ENCODE results near the gene ATP8A2. TPM values are rescaled to one million over a fixed set of nuclear protein-coding genes. Genes with fewer than 3 reads are reported as not detected.

ATP8A2 gene
- total and polyA plus RNA-seq, 9 of the 15 experiments (the other 6 are each of a cell fraction or from before 2014, with no cell fraction given) = under 0.01 to 0.33 (median 0.06) TPM; not detected in 4

GRCh38 chr13:25659091-25659795, 287.5 kb downstream of the ATP8A2 start:
- 1% methylated on average over 14 of the region's 14 CpGs for WGBS (ENCODE audit: insufficient coverage, low coverage, missing lambda C conversion rate)
- intact Hi-C loops (cut with micrococcal nuclease) = no loop called here
- no peak overlapping the region for H3K27ac ChIP-seq (ENCODE audit: extremely low read depth, low read depth, low read length)
- no peak for TF ChIP-seq RAD51 (IDR thresholded peaks at IDR 0.05; ENCODE audit: borderline replicate concordance, low read depth)
- no peak for DNase-seq (ENCODE audit: extremely low read depth in 1 of 4, low spot score in 3 of 4)
- no peak overlapping the region for H3K4me3 ChIP-seq
- no peaks in the 10 kb centered on the region for H3K9me3 ChIP-seq (replicated peaks; ENCODE audit: control insufficient read depth, insufficient read depth, low read depth, low read length)
- no peaks in the 10 kb centered on the region for H3K36me3 ChIP-seq (ENCODE audit: control insufficient read depth, insufficient read depth, low read length)
- in situ Hi-C loops (cut with MboI) = no loop called here
- POLR2A ChIA-PET = no interaction called here
- no TSS peak for BruUV-seq (replicated peaks)
- H3K79me2 ChIP-seq (ENCODE audit: control insufficient read depth, insufficient read depth, low read length) = no peaks in the 10 kb centered on the region
- no peak overlapping the region for H3K4me2 ChIP-seq (ENCODE audit: insufficient read depth, low read length)
- H3K4me1 ChIP-seq (replicated peaks in 1 of 2; ENCODE audit: control insufficient read depth in 2 of 2, insufficient read depth in 2 of 2, low read length in 2 of 2) = no peaks in the 10 kb centered on the region
- no peak overlapping the region for H3K9ac ChIP-seq (ENCODE audit: insufficient read depth in 1 of 2, low read depth in 2 of 2, low read length in 2 of 2)
- no peak for FAIRE-seq
- H4K20me1 ChIP-seq (replicated peaks; ENCODE audit: control insufficient read depth, insufficient read depth, low read length) = no peaks in the 10 kb centered on the region
- H2AFZ ChIP-seq (ENCODE audit: low read depth, low read length) = no peak overlapping the region
- CTCF ChIA-PET (ENCODE audit: low intra/inter-chr PET ratio) = no interaction called here
- no peak for ATAC-seq
- H3K9me1 ChIP-seq (ENCODE audit: control insufficient read depth, insufficient read depth, low read length) = no peaks in the 10 kb centered on the region
- H3K27me3 ChIP-seq (ENCODE audit: control insufficient read depth in 2 of 2, insufficient read depth in 2 of 2, low read length in 2 of 2) = no peaks in the 10 kb centered on the region; a peak in 1 of 5 replicates

GRCh38 chr13:25660996-25661395, 289.2 kb downstream of the ATP8A2 start:
- FAIRE-seq (no peak), DNase-seq (ENCODE audit: extremely low read depth in 1 of 4, low spot score in 3 of 4) (no peak), ATAC-seq (no peak)
- in situ Hi-C loops (cut with MboI) = no loop called here
- Histone ChIP-seq H3K9ac (ENCODE audit: insufficient read depth in 1 of 2, low read depth in 2 of 2, low read length in 2 of 2) (no peak overlapping the region), H3K79me2 (ENCODE audit: control insufficient read depth, insufficient read depth, low read length) (no peaks in the 10 kb centered on the region), H4K20me1 (replicated peaks; ENCODE audit: control insufficient read depth, insufficient read depth, low read length) (no peaks in the 10 kb centered on the region), H3K9me1 (ENCODE audit: control insufficient read depth, insufficient read depth, low read length) (no peaks in the 10 kb centered on the region), H3K36me3 (ENCODE audit: control insufficient read depth, insufficient read depth, low read length) (no peaks in the 10 kb centered on the region), H2AFZ (ENCODE audit: low read depth, low read length) (no peak overlapping the region), H3K4me1 (replicated peaks in 1 of 2; ENCODE audit: control insufficient read depth in 2 of 2, insufficient read depth in 2 of 2, low read length in 2 of 2) (no peaks in the 10 kb centered on the region), H3K27me3 (ENCODE audit: control insufficient read depth in 2 of 2, insufficient read depth in 2 of 2, low read length in 2 of 2) (no peaks in the 10 kb centered on the region; a peak in 1 of 5 replicates), H3K9me3 (replicated peaks; ENCODE audit: control insufficient read depth, insufficient read depth, low read depth, low read length) (no peaks in the 10 kb centered on the region), H3K27ac (ENCODE audit: extremely low read depth, low read depth, low read length) (no peak overlapping the region), H3K4me3 (no peak overlapping the region), H3K4me2 (ENCODE audit: insufficient read depth, low read length) (no peak overlapping the region)
- BruUV-seq (replicated peaks) = no TSS peak
- POLR2A ChIA-PET = no interaction called here
- CTCF ChIA-PET (ENCODE audit: low intra/inter-chr PET ratio) = no interaction called here
- 0% methylated on average over 5 of the region's 5 CpGs for WGBS (ENCODE audit: insufficient coverage, low coverage, missing lambda C conversion rate)
- intact Hi-C loops (cut with micrococcal nuclease) = no loop called here
- TF ChIP-seq ZBTB26 (CRISPR knock-in tag; IDR thresholded peaks at IDR 0.05) (no peak), ZNF77 (CRISPR knock-in tag; IDR thresholded peaks at IDR 0.05) (no peak), AFF4 (CRISPR knock-in tag; IDR thresholded peaks at IDR 0.05) (no peak), RNF2 (IDR thresholded peaks at IDR 0.05) (no peak), GTF3C2 (IDR thresholded peaks at IDR 0.05; ENCODE audit: borderline replicate concordance, extremely low read depth, insufficient read length) (no peak), ZC3H4 (CRISPR knock-in tag; IDR thresholded peaks at IDR 0.05; ENCODE audit: borderline replicate concordance) (no peak)

Measured in K562 (cell line).